ENCODE results near the gene POLQ.

DNA sequence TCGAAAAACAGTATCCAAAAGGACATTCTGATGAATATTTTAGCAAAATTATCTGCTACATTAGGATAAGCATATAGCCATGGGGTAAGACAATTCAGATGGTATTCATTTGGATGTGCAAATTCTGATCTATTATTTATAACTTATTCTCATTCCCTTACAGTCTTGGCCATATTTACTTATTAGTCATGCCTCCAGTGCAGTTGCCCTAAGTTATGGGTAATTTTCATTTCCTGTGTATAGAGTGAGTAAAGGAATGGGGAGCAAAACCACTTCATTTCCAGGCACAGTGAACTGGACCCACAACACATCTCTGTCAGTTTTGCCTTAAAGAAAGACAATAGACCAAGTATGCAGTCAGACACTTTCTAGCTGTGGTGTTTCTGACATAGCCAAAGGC lies 134.3 kb downstream of the POLQ start:
- TF ChIP-seq CTCF (conservative IDR thresholded peaks at IDR 0.05; ENCODE audit: low read depth, low read length) (no peak), EZH2 (IDR thresholded peaks at IDR 0.05; ENCODE audit: borderline replicate concordance, low read depth, low read length, poor library complexity, severe bottlenecking) (no peak)
